ENCODE results near the gene UBE3B.

The UBE3B gene

DNA sequence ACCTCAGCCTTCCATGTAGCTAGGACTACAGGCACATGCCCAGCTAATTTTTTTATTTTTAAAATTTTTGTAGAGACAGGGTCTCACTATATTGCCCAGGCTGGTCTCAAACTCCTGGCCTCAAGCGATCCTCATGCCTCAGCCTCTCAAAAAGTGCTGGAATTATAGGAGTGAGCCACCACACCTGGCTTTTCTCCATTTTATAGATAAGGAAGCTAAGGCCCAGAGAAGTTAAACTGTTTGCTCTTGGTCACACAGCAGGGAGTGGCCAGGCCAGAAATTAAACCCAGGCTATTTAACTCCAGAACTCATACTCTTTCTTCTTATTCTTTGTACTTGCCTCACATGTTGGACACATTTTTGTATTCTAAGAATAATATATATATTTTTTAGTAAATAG is 16.5 kb downstream of the UBE3B start:
- no peak for DNase-seq

GRCh38 chr12:109494348-109494881 is 17.0 kb downstream of the UBE3B start:
- DNase-seq, result no peak

DNA sequence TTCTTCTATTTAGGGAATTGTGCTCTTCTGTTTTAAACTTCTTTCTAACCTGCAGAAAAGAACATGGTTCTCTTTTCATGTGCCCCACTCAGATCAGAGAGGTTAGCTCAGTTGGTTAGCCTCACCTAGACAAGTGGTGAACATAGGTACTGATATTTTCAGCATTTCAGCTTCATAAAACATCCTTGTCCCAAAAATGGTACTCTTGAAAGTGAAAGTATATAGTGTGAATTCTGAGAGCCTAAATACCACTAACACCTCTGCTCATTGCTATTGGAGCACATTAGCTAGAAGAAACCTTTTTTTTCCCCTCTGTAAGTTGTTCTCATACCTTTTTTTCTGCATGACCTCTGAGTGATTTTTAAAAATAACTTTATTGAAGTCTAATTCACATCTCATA is 17.6 kb downstream of the UBE3B start:
- DNase-seq, result no peak

- no peak for DNase-seq
These were observed 18.9 kb downstream of the UBE3B start for GRCh38 chr12:109496306-109496705.

- DNase-seq, result no peak
These were observed 20.2 kb downstream of the UBE3B start for GRCh38 chr12:109497675-109498074.

DNA sequence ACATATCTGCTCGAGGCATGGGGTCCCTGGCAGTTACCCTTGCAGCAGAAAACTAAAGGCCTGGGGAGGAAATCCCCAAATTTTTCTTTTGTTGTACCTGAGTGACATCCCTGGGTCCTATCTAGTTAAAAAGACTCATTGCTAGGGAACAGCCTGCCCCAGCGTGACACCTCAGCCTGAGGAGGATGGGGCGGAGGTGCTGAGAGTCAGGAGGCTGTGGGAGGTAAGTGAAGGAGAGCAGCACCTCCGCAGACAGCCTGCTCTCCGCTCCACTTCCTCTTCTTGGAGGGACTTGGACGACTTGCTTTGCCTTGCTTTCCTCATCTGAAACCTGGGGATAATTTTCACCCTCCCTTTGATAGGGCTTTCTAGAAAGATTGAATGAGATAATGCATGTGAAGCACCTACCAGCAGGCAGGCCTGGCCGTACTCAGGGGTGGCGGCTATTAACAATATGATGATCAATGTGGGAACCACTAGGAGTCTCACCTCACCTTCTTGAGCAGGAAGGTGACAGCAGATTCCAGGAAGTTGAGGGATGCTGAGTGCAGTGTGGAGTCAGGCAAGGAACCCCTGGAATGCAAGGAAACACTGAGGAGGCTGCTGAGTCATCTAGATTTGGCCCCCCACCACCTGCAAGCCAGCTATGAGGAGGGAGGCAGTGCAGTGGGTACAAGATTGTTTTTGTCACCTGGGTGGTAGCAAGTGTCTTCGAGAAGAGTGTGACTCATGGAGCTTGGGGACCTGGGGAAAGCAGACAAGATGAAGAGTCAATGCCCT is 23.2 kb downstream of the UBE3B start:
- no peak for DNase-seq

DNA sequence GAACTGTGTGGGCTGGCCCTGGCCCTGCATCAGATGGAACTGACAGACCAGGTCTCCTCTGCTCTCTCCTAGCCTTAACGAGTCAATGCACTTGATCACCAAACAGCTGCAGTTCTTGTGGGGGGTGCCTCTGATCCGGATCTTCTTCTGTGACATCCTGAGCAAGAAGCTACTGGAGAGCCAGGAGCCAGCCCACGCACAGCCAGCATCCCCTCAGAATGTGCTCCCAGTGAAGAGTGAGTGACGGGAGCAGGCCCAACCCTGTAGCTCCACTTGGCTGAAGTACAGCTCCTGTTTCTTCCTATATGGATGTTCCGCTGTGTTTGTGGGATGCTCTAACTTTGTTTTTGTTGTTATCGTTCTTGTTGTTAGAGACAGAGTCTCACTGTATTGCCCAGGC is 23.9 kb downstream of the UBE3B start:
- no peak for DNase-seq

GRCh38 chr12:109502332-109502731 is 24.9 kb downstream of the UBE3B start:
- DNase-seq, result no peak

DNA sequence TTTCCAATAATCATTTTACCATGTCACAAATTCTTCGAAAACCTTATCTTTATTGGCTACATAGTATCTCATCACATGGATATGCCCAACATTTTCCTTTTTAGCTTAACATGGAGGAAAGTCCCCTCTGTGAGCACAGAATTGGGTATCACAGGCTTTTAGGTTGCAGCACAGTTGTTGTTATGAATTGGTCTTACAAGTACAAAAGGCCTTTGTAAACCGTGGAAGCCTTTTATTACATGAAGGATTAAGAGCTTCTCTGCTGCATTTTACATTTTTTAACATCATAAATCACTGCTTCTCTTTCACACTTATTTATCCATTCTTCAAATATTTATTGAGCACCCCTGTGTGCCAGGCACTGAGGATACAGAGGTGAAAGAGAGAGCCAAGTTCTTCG is 26.2 kb downstream of the UBE3B start:
- no peak for DNase-seq

GRCh38 chr12:109504068-109504467 is 26.6 kb downstream of the UBE3B start:
- peak in 1 of 56 donors; percentile 6 for DNase-seq

DNA sequence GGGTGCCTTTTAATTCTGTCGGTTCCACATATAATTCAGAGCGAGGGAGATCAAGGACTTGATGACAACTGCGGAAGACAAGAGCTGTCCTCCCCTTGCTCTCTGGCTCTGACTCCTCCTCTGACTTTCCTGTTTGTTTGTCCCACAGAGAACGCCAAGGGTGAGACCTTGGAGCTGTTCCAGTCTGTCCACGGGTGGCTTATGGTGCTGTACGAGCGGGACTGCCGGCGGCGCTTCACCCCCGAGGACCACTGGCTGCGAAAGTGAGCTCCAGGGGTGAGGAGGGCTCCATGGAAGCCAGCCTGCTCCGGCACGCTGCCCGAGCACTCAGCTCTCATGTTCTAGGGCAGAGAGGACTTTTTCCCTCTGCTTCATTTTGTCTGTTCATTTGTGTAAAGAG is 32.8 kb downstream of the UBE3B start:
- no peak for DNase-seq

- no peak for DNase-seq
These were observed 35.2 kb downstream of the UBE3B start for GRCh38 chr12:109512608-109513007.

GRCh38 chr12:109513051-109513450 is 35.6 kb downstream of the UBE3B start:
- DNase-seq, result no peak

GRCh38 chr12:109513977-109514376 is 36.5 kb downstream of the UBE3B start:
- no peak for DNase-seq

- no peak for DNase-seq
These were observed 40.2 kb downstream of the UBE3B start for GRCh38 chr12:109517619-109518018.

DNA sequence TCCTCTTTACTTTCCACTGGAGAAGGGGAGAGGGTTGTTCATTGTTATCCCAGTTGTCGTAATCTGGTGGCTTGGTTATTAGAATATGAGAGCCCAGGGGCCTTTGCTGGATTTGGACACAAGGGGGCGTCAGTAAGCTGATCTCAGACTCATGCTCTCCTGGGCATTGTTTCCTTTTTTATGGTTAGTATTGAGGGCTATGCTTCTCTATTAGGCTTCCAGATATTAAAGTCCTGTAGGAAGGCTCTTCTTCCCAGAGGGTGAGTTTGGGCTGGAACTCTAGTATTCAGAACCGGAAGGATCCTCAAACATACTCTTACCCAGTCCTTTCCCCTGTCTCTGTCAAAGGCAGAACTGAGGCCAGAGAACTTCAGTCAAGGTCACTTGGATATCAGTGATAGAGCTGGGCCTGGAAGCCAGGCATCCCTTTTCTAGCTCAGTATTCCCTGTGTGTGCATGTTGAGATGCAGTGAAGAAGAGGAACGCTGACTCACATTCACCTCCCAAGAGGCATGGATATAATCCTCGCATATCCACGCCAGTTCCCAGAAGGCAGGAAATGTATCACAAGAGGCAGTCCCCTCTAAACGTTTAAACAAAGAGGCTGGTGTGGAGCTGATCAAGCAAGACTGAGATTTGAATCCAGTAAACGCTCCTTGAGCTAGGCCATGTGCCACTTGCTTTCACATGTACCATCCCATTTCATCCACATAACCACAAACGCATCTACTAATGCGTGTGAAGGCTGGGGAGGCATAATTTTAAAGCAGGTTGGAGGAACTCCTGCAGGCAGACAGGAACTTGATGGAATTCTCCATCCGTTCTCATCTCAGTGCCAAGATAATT is 41.6 kb downstream of the UBE3B start:
- peak in 43 of 56 donors; percentile 6 to 89 (median 38) for DNase-seq

DNA sequence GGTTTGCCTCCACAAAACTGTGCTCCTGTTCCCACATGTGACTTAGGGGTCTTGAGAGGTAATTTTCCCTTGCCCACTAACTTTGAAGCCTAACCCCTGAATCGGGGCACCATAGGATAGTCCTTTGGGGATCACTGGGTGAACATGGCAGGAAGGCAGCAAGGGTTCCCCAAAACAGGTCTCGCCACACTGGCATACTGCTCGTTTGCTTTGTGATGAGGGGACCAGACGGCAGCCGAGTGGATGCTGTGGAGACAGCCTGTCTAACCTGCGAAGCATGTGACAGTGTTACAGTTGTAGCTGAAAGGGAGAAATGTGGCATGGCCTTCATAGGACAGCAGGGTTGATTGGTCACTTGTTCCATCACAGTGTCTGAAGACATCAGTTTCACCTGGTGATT is 42.4 kb downstream of the UBE3B start:
- DNase-seq, result no peak

DNA sequence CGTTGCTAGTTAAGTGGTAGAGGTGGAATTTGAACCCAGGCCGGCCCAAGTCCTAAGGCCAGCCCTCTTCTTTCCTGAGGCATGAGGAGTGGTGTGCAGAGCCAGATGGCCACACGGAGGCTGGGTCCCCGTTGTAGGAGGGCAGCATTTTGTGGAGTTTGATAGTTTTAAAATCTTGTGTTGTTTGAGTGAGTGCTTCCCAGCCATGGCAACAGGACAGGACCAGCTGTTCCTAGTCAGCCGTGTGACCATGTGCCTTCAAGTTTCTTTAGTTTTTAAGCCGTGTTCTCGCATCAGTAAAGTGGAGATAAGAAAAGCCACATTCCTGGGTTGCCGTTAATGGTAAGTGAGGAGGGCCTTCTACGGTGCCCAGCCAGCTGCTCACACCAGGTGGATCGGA is 44.4 kb downstream of the UBE3B start:
- no peak for DNase-seq

DNA sequence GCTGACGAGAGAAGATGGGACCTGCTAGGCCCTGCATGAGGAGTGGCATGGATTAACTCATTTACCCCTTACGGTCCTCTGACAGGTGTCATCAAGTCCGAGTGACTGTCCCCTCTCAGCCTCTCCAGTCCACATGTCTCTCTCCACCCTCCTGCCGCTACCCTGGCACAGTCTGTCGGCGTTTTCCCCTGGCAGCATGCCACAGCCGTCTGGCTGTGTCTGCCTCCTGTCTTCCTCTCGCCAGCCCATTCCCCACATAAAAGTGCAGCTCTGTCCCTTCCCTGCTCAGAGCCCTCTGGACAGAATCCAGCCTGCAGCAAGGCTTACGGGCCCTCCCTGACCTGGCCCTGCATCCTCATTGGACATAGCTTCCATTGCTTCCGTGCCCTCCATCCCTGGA is 45.6 kb downstream of the UBE3B start:
- DNase-seq, result peak in 30 of 56 donors; percentile 1 to 63 (median 25)

DNA sequence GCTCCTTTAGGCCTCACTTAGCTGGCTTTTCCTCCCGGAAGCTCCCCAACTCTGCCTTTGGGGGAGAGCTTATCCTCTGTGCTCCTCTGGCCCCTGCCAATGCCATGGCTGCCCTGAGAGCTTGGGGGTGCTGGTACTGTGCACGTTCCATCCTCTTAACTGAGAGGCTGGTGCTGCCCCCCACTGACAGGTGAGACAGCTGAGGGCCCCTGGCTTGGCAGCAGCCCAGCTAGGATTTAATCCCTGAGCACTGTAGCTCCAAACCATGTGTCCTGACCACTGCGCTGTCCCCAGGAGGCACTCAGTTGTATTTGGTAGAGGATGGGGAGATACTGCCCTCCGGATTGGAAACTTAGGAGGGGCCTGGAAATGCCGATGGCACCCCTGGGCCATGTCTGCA is 46.1 kb downstream of the UBE3B start:
- no peak for DNase-seq

GRCh38 chr12:109524466-109525278 is 47.2 kb downstream of the UBE3B start:
- no peak for DNase-seq

DNA sequence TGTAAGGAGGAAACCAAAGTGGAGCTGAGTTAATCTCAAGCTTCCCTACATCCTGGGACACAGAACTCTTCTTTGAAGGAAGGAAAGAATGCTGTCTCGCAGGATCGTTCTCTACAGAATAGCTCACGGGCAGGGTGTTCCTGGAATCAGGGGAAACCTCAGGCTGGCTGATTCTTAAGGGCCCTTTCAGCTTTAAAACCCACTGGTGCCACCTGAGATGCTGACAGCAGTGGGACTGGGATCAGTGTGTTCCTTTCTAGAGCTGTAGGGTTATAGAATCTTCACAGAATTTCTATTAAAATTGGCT is 47.8 kb downstream of the UBE3B start:
- no peak for DNase-seq
